Right cardiac atrium (tissue), 5 donors: Measurements from ENCODE around the gene PLAAT2. TPM values are rescaled to one million over a fixed set of nuclear protein-coding genes. Genes with fewer than 3 reads are reported as not detected.

Source experiments
- ATAC-seq, 2 donors: fragments of 200-7000 bp; cut with Tn5 transposase; one replicate each; pipeline versions ENCODE4 v1.8.0 to v1.9.1; 2020; ENCODE audit warnings: moderate library complexity in 2 of 2, mild to moderate bottlenecking in 1 of 2
- DNase-seq, 3 donors: peaks; one replicate each; pipeline ENCODE4 v3.0.0-alpha.2; 2020
- H3K27ac ChIP-seq: one replicate; pipeline ENCODE4 v1.5.1; 2013; ENCODE audit warnings: mild to moderate bottlenecking, low read length, control low read depth, moderate library complexity
- H3K27me3 ChIP-seq: one replicate; pipeline ENCODE4 v1.6.1; 2013; ENCODE audit not compliant: control insufficient read depth, insufficient read depth
- H3K4me1 ChIP-seq: one replicate; pipeline ENCODE4 v1.6.1; 2013; ENCODE audit warnings: low read length; ENCODE audit not compliant: control insufficient read depth, insufficient read depth
- H3K4me3 ChIP-seq: one replicate; pipeline ENCODE4 v1.5.1; 2013; ENCODE audit warnings: low read length, control low read depth
- H3K9me3 ChIP-seq: one replicate; pipeline ENCODE4 v1.6.1; 2013; ENCODE audit warnings: low read length; ENCODE audit not compliant: control insufficient read depth
- WGBS: extraction: QIAGEN DNeasy Blood & Tissue Kit; methylation state at CpG from one replicate; pipeline ENCODE4 v1.1.7; 2013; 5-methylcytosine and 5-hydroxymethylcytosine counted together
- intact Hi-C, 4 donors: fragments of 100-400 bp; cut with DNase I; formaldehyde crosslinking; loops; one replicate each; pipeline versions ENCODE4 v1.11.0 to v1.14.0; 2022 to 2023
- polyA plus RNA-seq: library from polyadenylated mRNA; stranded (reverse); fragments of 200-250 nt; gene quantifications from one replicate; pipeline ENCODE4 v1.2.3, GENCODE V29; 2013
- total RNA-seq, 4 donors: library from RNA; stranded (reverse); fragmentation: NEBNext Ultra II Directional; extraction: Animal tissue kit (Norgen Biotek cat#: 25700); gene quantifications; one replicate each; pipeline ENCODE4 v1.2.1, GENCODE V29; 2021
- donor health status: healthy with polysubstance abuse.
- donor health status: DM: no; HTN: yes; CAD: no.
- donor health status: DM: no; HTN: no; CAD: no.
- donor health status: DM: no; HTN: yes; CAD: no; lungs with severe emphysema.
- donor health status: DM: yes; HTN: yes; CAD: no.

PLAAT2 gene
- total and polyA plus RNA-seq, 5 donors: 0.31 to 0.66 TPM; not detected in 3

DNA sequence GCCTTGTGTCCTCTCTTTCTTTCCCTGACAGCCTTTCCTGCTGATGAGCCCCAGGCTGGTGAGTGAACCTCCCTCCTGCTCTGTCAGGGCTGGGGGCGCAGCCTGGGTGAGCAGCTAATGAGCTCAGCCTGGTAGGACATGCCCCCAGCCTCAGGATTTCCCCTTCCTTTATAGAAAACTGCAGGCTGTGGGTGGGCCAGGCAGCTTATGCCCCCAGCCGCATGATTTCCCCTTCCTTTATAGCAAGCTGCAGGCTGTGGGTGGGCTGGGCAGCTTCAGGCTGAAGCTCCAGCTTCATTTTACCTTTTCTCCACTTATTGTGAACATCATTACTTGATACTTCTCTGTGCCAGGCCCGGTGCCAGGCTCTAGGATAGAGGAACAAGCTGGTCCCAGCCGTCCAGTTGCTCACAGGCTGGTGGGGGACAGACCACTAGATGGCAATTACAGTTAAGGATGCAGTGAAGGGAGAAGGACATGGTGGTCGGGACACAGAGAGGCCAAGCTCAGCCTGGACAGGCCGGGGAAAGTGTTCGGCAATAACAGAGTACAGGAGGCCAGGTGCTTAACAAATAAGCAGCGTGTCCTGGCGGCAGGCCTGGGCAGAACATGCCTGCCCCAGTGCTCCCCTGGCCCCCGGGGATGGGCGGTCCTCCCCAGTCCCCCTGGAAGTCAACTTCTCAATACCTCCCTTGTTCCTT lies 52.0 kb downstream of the PLAAT2 start:
- 84% methylated on average over 11 of the region's 11 CpGs for WGBS
- Histone ChIP-seq H3K4me1 (no peaks in the 10 kb centered on the region), H3K27me3 (no peaks in the 10 kb centered on the region), H3K27ac (no peak overlapping the region), H3K4me3 (no peak overlapping the region), H3K9me3 (no peaks in the 10 kb centered on the region)
- ATAC-seq: no peak
- DNase-seq: peak in 2 of 3 donors; percentile 30 to 49
- intact Hi-C loops: no loop called here

DNA sequence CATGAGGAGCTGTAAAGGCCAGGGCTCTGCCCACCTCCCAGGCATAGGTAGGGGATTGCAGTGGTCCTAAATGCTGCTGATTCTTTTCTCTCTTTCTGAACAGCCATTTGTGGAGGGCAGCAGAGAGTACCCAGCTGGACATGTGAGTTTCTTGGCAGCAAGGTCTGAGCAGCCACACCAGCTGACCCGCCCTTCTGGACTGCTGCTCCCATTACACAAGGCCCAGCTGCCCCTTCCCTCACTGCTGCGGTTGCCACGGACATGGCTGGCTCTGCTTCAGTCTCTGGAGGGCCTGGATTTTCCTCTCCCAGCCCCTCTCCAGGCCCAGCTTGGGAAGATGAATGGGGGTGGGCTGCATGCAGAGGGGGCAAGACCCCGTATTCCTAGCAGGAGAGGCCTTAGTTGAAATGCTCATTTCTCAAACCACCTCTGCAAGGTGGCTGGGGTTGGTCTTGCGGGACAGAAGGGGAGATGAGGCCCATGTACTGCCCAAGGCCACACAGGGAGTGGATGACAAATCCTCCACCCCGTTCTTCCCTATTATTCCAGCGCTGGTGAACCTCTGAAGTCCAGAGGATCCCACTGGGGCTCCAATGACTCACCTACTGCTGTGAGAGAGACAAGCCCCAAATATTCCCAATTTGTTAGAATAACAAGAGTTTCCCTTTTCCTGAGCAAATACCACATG lies 52.7 kb downstream of the PLAAT2 start:
- ATAC-seq (peak; percentile 70 to 76), DNase-seq (peak; percentile 65 to 81 (median 76))
- Histone ChIP-seq H3K4me3 (no peak overlapping the region), H3K27me3 (no peaks in the 10 kb centered on the region), H3K9me3 (no peaks in the 10 kb centered on the region), H3K4me1 (no peaks in the 10 kb centered on the region), H3K27ac (no peak overlapping the region)
- intact Hi-C loops: no loop called here
- WGBS: 57% methylated on average over 7 of the region's 7 CpGs

DNA sequence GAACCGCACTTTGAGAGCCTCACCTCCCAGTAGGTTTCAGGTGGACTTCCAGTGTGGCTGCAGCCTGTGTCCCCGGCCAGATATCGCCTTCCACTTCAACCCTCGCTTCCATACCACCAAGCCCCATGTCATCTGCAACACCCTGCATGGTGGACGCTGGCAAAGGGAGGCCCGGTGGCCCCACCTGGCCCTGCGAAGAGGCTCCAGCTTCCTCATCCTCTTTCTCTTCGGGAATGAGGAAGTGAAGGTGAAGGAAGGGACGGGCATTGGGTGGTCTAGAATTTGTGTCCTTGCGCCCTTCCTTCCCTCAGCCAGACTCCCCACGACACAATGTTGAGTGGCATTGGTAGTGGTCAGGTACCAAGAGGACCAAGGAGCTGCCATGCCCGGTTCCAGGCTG lies 54.4 kb downstream of the PLAAT2 start:
- DNase-seq: peak in 2 of 3 donors; percentile 24 to 46
- WGBS: 88% methylated on average over 12 of the region's 12 CpGs

DNA sequence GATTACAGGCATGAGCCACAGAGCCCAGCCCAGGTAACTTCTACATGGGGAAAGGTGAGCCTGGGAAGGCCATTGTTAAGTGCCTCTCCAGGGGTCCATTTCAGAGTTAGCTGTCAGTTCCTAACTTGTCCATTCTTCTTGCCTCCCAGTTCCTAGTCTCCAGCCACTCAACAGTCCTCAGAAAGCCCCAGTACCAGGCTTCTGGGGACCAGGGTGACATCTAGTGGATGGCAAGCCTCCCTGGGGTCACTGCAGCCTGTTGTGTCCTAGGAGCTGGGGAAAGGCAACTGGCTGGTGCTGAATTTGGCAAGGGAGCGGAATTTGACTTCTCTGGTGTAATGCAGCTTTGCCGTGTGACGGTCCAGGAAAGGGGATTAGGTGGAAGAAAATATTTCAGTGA lies 55.2 kb downstream of the PLAAT2 start:
- Histone ChIP-seq H3K4me1 (peaks cover 3% of the 10 kb centered on the region), H3K4me3 (no peak overlapping the region), H3K27me3 (no peaks in the 10 kb centered on the region), H3K27ac (no peak overlapping the region), H3K9me3 (no peaks in the 10 kb centered on the region)
- intact Hi-C loops: no loop called here
- ATAC-seq: peak; percentile 58 to 68
- DNase-seq: peak; percentile 55 to 74 (median 65)
- 51% methylated on average over 3 of the region's 3 CpGs for WGBS

More for the DNA sequence above, 54.4 kb downstream of the PLAAT2 start:
- no peak overlapping the region for H3K4me3 ChIP-seq
- ATAC-seq: no peak
- H3K27me3 ChIP-seq: no peaks in the 10 kb centered on the region
- peaks cover 3% of the 10 kb centered on the region for H3K4me1 ChIP-seq
- H3K27ac ChIP-seq: no peak overlapping the region
- intact Hi-C loops: no loop called here
- no peaks in the 10 kb centered on the region for H3K9me3 ChIP-seq

DNA sequence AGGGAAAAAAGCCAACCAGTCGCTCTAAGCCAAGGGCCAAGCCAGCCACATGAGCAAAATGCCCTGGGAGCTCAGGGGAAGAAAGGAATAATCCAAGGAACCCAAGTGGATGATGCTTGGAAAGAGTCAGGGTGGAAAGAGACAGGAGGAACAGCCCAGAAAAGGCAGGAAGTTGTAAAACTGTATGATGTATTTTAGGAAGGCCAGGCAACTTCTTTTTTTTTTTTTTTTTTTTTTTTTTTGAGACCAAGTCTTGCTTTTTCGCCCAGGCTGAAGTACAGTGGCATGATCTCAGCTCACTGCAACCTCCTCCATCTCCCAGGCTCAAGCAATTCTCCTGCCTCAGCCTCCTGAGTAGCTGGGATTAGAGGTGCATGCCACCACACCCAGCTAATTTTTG lies 55.7 kb downstream of the PLAAT2 start:
- Histone ChIP-seq H3K27me3 (no peaks in the 10 kb centered on the region), H3K4me3 (no peak overlapping the region), H3K9me3 (no peaks in the 10 kb centered on the region), H3K4me1 (peaks cover 3% of the 10 kb centered on the region), H3K27ac (no peak overlapping the region)
- 83% methylated on average over 2 of the region's 2 CpGs for WGBS
- ATAC-seq (no peak), DNase-seq (no peak)
- intact Hi-C loops: no loop called here

DNA sequence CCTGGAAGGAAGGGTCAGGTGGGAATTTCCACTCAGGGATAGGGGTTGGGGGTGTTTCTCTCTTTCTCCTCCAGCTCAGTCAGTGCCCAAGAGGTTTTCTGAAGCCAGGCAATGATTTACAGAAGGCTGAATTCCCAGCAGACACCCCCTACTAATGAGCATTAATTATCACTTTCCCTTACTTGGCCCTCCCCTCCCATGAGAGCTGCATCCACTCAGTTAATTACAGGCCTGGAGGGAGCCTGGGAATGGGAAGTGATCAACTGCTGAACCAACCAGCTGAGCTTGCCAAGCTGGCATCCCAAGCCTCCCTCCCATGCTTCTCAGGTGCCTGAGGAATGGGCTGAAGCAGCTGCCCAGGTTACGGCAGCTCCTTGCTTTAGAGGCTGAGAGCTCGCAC lies 56.3 kb downstream of the PLAAT2 start:
- Histone ChIP-seq H3K9me3 (no peaks in the 10 kb centered on the region), H3K27ac (no peak overlapping the region), H3K4me3 (no peak overlapping the region), H3K4me1 (peaks cover 3% of the 10 kb centered on the region), H3K27me3 (no peaks in the 10 kb centered on the region)
- 93% methylated on average over 2 of the region's 2 CpGs for WGBS
- intact Hi-C loops: no loop called here
- no peak for ATAC-seq
- DNase-seq: no peak

DNA sequence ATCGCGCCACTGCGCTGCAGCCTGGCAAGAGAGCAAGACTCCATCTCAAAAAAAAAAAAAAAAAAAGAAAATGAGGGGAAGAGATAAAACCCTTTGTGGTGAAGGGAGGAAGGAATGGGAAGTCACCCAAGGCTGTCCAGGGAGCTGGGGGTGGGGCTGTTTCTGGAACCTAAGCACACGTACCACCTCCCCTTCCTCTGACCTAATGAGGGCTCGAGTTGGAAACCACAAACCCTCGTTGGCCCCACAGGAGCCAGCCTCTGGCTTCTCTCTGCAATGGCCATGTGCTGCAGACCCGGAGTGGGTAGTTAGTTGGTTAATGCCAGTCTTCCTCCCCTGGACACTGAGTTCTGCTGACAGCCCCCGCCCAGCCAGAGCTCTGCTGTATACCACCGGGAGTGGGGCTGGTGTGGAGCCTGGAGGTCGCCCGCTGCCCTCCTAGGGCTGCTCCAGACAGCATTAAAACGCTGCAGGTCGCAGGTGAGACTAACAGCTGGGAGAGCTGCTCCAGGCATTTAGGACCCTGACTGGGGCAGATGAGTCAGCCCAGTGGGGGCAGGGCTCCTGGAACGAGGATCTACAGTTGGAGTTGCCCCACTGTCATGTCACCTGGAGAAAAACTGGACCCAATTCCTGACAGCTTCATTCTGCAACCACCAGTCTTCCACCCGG lies 57.2 kb downstream of the PLAAT2 start, which contains the start of gene LGALS12:
LGALS12 (plus strand) TSS at position 228 of the 672 bp plus-strand sequence; CDS start at position 603, 375 bp downstream.
- H3K4me3 ChIP-seq: no peak within 1 kb of the TSS
- H3K27me3 ChIP-seq: no peaks in the 10 kb centered on the region
- no peaks in the 10 kb centered on the region for H3K9me3 ChIP-seq
- WGBS: 48% methylated on average over 15 of the region's 15 CpGs
- ATAC-seq (peak in 1 of 2 donors; percentile 28), DNase-seq (peak in 2 of 3 donors; percentile 61 to 62)
- intact Hi-C loops: no loop called here
- peaks cover 3% of the 10 kb centered on the region for H3K4me1 ChIP-seq
- no peak within 1 kb of the TSS for H3K27ac ChIP-seq

DNA sequence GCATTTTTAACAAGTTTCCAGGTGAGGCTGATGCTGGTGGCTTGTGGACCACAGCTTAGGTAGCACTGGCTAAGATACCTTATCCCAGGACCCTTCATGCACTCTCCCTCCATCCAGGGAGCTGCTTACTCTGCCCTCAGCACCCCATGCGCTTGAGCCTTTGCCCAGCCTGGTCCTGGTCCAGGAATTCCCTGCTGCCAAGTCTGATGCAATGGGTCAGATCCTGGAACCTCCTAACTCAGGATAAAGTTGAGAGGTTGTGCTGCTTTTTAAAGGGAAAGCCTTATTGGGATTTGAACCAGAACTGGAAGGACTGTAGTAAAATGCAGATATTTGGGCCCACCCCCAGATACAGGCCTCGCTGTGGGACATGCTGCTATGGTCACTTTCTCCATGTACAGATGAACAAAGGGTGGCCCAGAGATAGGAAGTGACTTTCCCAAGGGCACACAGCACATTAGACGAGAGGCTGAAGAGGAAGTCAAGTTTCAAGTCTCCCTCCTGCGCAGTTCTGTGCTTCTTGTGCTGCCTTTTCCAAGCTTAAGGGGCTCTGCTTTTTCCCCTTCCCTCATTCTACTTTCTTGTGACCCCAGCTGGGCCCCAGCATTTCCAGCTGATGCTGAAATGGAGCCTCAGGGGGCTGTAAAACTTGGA lies 58.1 kb downstream of the PLAAT2 start:
- ATAC-seq (peak; percentile 62 to 66), DNase-seq (peak; percentile 48 to 73 (median 64))
- intact Hi-C loops: no loop called here
- Histone ChIP-seq H3K27me3 (no peaks in the 10 kb centered on the region), H3K4me1 (peaks cover 3% of the 10 kb centered on the region), H3K4me3 (no peak overlapping the region), H3K9me3 (peaks cover 3% of the 10 kb centered on the region), H3K27ac (no peak overlapping the region)
- 54% methylated on average over 4 of the region's 4 CpGs for WGBS

DNA sequence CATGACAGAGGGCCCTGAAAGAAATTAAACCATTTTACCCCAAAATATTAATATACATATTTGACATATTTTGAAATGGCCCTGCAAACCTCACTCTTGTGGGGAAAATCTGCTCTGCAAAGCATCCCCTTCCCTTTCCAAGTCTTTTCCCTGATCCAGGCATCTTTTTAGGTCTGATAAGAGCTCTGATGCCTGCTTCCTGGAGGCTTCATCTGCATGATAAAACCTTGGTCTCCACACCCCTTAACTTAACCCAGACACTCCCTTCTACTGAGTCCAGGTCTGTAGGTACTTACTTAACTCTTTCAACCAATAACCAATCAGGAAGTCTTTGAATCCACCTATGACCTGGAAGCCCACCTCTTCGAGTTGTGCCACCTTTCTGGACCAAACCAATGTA lies 59.1 kb downstream of the PLAAT2 start:
- WGBS: 88% methylated on average over 1 of the region's 1 CpG
- DNase-seq (no peak), ATAC-seq (no peak)
- H3K4me3 ChIP-seq: no peak overlapping the region
- no peak overlapping the region for H3K27ac ChIP-seq
- H3K4me1 ChIP-seq: peaks cover 3% of the 10 kb centered on the region
- no peaks in the 10 kb centered on the region for H3K27me3 ChIP-seq
- H3K9me3 ChIP-seq: peaks cover 3% of the 10 kb centered on the region
- intact Hi-C loops: no loop called here

DNA sequence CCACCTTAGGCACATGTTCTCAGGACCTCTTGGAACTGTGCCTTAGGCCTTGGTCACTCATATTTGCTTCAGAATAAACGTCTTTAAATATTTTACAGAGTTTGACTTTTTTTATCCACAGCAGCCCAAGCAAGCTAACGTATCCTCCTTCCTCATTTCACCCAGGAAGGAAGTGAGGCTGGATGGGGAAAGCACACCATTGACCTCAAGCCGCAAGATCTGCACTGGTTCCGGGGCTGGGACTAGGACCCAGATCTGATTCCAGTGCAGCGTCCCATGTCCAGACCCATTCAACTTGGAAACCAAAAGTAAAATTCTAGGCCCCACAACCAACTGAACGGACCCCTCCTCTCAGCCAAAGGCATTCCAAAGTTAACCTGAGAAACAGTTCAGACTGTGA lies 59.7 kb downstream of the PLAAT2 start:
- ATAC-seq (no peak), DNase-seq (no peak)
- 72% methylated on average over 6 of the region's 6 CpGs for WGBS
- Histone ChIP-seq H3K4me3 (no peak overlapping the region), H3K4me1 (peaks cover 3% of the 10 kb centered on the region), H3K9me3 (peaks cover 3% of the 10 kb centered on the region), H3K27me3 (no peaks in the 10 kb centered on the region), H3K27ac (no peak overlapping the region)
- intact Hi-C loops: no loop called here
